Epidermal melanocyte (primary cell): Measurements from ENCODE around the gene DMD.
"Not testable (repeated sequence)": the region's sequence is repeated elsewhere in the genome, so short reads cannot be mapped to it uniquely, and the experiment has no call there.

Source experiments
- DNase-seq: peaks from one replicate; pipeline ENCODE4 v3.0.0; 2011; ENCODE audit warnings: low spot score; ENCODE audit not compliant: insufficient read length

DMD gene

GRCh38 chrX:32281853-32282252 lies 929.5 kb downstream of the DMD start:
- no peak for DNase-seq

GRCh38 chrX:32280921-32281320 lies 930.4 kb downstream of the DMD start:
- DNase-seq: no peak

- no peak for DNase-seq
Observed at GRCh38 chrX:32280489-32280888, 930.9 kb downstream of the DMD start.

GRCh38 chrX:32276153-32276552 lies 935.2 kb downstream of the DMD start:
- no peak for DNase-seq

GRCh38 chrX:32269866-32270265 lies 941.5 kb downstream of the DMD start:
- DNase-seq: no peak

- DNase-seq: no peak
Observed at GRCh38 chrX:32268207-32268606, 943.1 kb downstream of the DMD start.

GRCh38 chrX:32267796-32268195 lies 943.6 kb downstream of the DMD start:
- DNase-seq: no peak

GRCh38 chrX:32246675-32247074 lies 964.7 kb downstream of the DMD start:
- not testable (repeated sequence) for DNase-seq

- DNase-seq: no peak
Observed at GRCh38 chrX:32195611-32196010, 1015.7 kb downstream of the DMD start.

GRCh38 chrX:32191316-32191715 lies 1020.0 kb downstream of the DMD start:
- peak; percentile 24 for DNase-seq

GRCh38 chrX:32185160-32185559 lies 1026.2 kb downstream of the DMD start:
- no peak for DNase-seq

- DNase-seq: no peak
Observed at GRCh38 chrX:32183066-32183465, 1028.3 kb downstream of the DMD start.

- DNase-seq: no peak
Observed at GRCh38 chrX:32176510-32176909, 1034.8 kb downstream of the DMD start.

- no peak for DNase-seq
Observed at GRCh38 chrX:32170481-32170880, 1040.9 kb downstream of the DMD start.

GRCh38 chrX:32155044-32155638 lies 1056.2 kb downstream of the DMD start:
- DNase-seq: no peak

- no peak for DNase-seq
Observed at GRCh38 chrX:32153585-32153984, 1057.8 kb downstream of the DMD start.

GRCh38 chrX:32150141-32150540 lies 1061.2 kb downstream of the DMD start:
- DNase-seq: no peak

- no peak for DNase-seq
Observed at GRCh38 chrX:32141841-32142240, 1069.5 kb downstream of the DMD start.

- no peak for DNase-seq
Observed at GRCh38 chrX:32139476-32139875, 1071.9 kb downstream of the DMD start.

- DNase-seq: no peak
Observed at GRCh38 chrX:32137525-32137924, 1073.8 kb downstream of the DMD start.

- no peak for DNase-seq
Observed at GRCh38 chrX:32126997-32127396, 1084.4 kb downstream of the DMD start.

- DNase-seq: no peak
Observed at GRCh38 chrX:32118832-32119231, 1092.5 kb downstream of the DMD start.

- DNase-seq: no peak
Observed at GRCh38 chrX:32116047-32116446, 1095.3 kb downstream of the DMD start.

- no peak for DNase-seq
Observed at GRCh38 chrX:32087663-32088062, 1123.7 kb downstream of the DMD start.
